Measurements from ENCODE around the gene TXNIP. TPM values are rescaled to one million over a fixed set of nuclear protein-coding genes. Genes with fewer than 3 reads are reported as not detected.

Gene TXNIP
- total RNA-seq, 1 experiment from 2014 or later: 131 TPM

DNA sequence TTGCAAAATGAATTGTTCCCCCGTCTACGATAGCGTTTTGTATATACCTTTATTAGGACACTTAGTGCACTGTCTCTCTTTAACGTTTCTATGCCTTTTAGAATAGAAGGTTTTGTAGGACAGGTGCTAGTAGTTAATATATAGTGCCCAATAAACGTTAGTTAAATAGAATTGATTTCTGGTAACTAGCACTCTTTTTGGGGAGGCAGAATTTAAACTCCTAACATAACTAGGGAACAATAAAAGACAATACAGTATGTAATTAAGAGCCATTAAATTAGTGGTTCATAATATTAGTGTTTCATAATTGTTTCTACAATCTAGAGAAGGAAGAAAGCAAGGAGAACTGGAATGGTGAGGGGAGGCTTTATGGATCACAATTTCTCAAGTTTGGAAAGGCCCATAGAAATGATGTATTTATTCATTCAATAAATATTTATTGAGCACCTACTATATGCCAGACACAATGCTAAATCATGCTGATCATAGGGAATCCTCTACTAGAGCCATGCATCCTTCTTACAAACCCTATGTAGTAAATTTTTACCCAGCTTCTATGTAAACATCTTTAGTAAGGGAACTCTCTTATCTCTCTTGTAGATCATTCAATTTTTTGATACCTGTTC, 31.1 kb downstream of the TXNIP start:
- CTCF ChIA-PET: interaction anchor here (0.5 kb wide), 1 partner anchor 73 kb away, joined by 5 read pairs; no protein-coding TSS in a partner anchor
- Histone ChIP-seq H3K9me3 (ENCODE audit: insufficient read depth, low read depth) (no peaks in the 10 kb centered on the region), H3K9me2 (ENCODE audit: insufficient read depth) (no peaks in the 10 kb centered on the region), H3K79me2 (ENCODE audit: low read depth) (no peaks in the 10 kb centered on the region), H4K20me1 (ENCODE audit: insufficient read depth) (no peaks in the 10 kb centered on the region), H3K4me1 (replicated peaks; ENCODE audit: insufficient read depth) (peaks cover 26% of the 10 kb centered on the region), H3K4me2 (peak overlapping the region; percentile 84), H3K36me3 (ENCODE audit: low read depth) (no peaks in the 10 kb centered on the region), H3K27me3 (ENCODE audit: insufficient read depth, low read depth) (no peaks in the 10 kb centered on the region), H3F3A (ENCODE audit: insufficient read depth, low read depth) (peaks cover 14% of the 10 kb centered on the region), H2AFZ (peak overlapping the region; percentile 85), H3K27ac (peak overlapping the region; percentile 8; the same call in 1 of the 2 replicates), H3K4me3 (peak overlapping the region; percentile 65)
- intact Hi-C loops (cut with micrococcal nuclease; ENCODE audit: unreplicated experiment): no loop called here
- TF ChIP-seq, protein P1, sequence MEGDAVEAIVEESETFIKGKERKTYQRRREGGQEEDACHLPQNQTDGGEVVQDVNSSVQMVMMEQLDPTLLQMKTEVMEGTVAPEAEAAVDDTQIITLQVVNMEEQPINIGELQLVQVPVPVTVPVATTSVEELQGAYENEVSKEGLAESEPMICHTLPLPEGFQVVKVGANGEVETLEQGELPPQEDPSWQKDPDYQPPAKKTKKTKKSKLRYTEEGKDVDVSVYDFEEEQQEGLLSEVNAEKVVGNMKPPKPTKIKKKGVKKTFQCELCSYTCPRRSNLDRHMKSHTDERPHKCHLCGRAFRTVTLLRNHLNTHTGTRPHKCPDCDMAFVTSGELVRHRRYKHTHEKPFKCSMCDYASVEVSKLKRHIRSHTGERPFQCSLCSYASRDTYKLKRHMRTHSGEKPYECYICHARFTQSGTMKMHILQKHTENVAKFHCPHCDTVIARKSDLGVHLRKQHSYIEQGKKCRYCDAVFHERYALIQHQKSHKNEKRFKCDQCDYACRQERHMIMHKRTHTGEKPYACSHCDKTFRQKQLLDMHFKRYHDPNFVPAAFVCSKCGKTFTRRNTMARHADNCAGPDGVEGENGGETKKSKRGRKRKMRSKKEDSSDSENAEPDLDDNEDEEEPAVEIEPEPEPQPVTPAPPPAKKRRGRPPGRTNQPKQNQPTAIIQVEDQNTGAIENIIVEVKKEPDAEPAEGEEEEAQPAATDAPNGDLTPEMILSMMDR (conservative IDR thresholded peaks at IDR 0.05): no peak
- no peak for TF ChIP-seq EZH2 (IDR thresholded peaks at IDR 0.05; ENCODE audit: low read depth)
- DNase-seq: no peak
- POLR2A ChIA-PET (ENCODE audit: unreplicated experiment): interaction anchor here (0.6 kb wide), 1 partner anchor 74 kb away, joined by 3 read pairs; no protein-coding TSS in a partner anchor
- TSS peak; percentile 83 for BruUV-seq (replicated peaks)

DNA sequence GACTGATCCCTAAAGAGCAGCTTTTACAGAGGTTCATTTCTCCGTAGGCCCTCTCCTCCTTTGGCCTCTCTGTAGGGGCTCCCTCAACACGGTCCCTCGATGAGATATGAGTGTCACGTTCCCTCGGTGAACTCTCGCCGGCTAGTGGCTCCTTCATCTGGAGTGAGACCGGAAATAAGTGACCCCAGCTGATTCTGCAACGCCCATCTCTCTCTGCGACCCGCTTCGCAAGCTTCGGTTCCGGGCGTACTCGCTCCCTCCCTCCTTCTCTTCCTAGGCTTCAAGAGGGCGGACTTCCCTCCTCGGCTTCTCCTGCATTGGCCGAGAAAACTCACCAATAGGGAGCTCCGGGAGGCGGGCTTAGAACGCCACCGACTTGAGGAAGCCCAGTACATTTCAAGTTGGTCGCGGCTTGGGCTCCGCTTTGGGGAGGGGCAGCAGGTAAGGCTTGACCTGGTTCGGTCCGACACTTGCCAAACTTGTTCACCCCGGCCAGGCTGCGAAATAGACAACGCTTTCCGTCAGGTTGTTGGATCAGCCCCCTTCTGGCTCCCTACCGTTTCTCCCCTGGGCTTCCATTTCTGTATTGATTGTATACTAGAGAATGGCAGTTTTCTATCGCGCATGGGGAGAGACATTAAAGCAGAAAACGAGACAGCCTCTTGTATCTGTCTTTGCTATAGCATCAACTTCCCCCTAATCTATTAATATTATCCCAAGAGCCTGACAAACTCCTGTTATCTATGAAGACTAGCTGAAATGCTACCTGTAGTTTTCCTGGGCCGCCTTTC, 31.9 kb downstream of the TXNIP start, which contains the start of the genes ANKRD34A and POLR3GL:
TSS of gene ANKRD34A (minus strand) at position 248 of the 791 bp plus-strand sequence. CDS start 2,816 bp downstream, outside the sequence.
TSS of gene POLR3GL (plus strand) at position 363 of the 791 bp plus-strand sequence. CDS start 10,176 bp downstream, outside the sequence.
- Histone ChIP-seq H3K27ac (peak within 1 kb of the TSS; percentile 8; the same call in 1 of the 2 replicates), H3K36me3 (ENCODE audit: low read depth) (no peaks in the 10 kb centered on the region), H3K4me2 (peak within 1 kb of the TSS; percentile 84), H3K79me2 (ENCODE audit: low read depth) (no peaks in the 10 kb centered on the region), H3K4me1 (replicated peaks; ENCODE audit: insufficient read depth) (peaks cover 26% of the 10 kb centered on the region), H3K9me3 (ENCODE audit: insufficient read depth, low read depth) (no peaks in the 10 kb centered on the region), H3K27me3 (ENCODE audit: insufficient read depth, low read depth) (peaks cover 6% of the 10 kb centered on the region; the same call in 1 of the 2 replicates), H3K4me3 (peak within 1 kb of the TSS; percentile 65), H3F3A (ENCODE audit: insufficient read depth, low read depth) (peaks cover 14% of the 10 kb centered on the region), H2AFZ (peak within 1 kb of the TSS; percentile 85), H3K9me2 (ENCODE audit: insufficient read depth) (no peaks in the 10 kb centered on the region), H4K20me1 (ENCODE audit: insufficient read depth) (no peaks in the 10 kb centered on the region)
- BruUV-seq (replicated peaks): no TSS peak
- intact Hi-C loops (cut with micrococcal nuclease; ENCODE audit: unreplicated experiment): no loop called here
- ChIA-PET CTCF (interaction anchor here (0.5 to 0.9 kb wide), 4 partner anchors 37 to 74 kb away, joined by 3 to 11 read pairs (median 4); partner anchors contain the start of gene RBM8A), POLR2A (ENCODE audit: unreplicated experiment) (interaction anchor here (0.6 to 0.7 kb wide), 4 partner anchors 11 to 105 kb away, joined by 3 to 10 read pairs (median 4); no protein-coding TSS in a partner anchor)
- DNase-seq: peak; percentile 88 to 92
- TF ChIP-seq, protein P1 (conservative IDR thresholded peaks at IDR 0.05): no peak
- TF ChIP-seq EZH2 (IDR thresholded peaks at IDR 0.05; ENCODE audit: low read depth): no peak
